Measurements from ENCODE around the gene AMH.
A peak's percentile ranks its signal among the peaks of the same experiment; 100 is the strongest.
"Not testable (repeated sequence)": the region's sequence is repeated elsewhere in the genome, so short reads cannot be mapped to it uniquely, and the experiment has no call there.

Gene AMH

DNA sequence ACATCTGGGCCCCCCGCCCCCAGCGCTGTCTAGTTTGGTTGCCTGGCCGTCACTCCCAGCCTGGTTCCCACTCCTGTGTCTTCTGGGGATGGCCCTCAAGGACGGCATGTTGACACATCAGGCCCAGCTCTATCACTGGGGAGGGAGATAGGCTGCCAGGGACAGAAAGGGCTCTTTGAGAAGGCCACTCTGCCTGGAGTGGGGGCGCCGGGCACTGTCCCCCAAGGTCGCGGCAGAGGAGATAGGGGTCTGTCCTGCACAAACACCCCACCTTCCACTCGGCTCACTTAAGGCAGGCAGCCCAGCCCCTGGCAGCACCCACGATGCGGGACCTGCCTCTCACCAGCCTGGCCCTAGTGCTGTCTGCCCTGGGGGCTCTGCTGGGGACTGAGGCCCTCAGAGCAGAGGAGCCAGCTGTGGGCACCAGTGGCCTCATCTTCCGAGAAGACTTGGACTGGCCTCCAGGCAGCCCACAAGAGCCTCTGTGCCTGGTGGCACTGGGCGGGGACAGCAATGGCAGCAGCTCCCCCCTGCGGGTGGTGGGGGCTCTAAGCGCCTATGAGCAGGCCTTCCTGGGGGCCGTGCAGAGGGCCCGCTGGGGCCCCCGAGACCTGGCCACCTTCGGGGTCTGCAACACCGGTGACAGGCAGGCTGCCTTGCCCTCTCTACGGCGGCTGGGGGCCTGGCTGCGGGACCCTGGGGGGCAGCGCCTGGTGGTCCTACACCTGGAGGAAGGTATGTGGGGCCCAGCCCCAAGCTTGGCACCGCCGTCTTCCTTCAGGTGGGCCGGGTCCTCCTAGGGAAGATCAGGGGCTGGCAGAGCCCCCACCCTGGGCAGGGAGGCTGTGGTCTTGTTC lies at the start of gene AMH:
Gene AMH, plus strand, starts transcription at position 314 of the 857 bp plus-strand sequence. Its CDS starts 10 bp downstream, at position 324.
- intact Hi-C loops (cut with micrococcal nuclease): no loop called here
- H3K4me3 Mint-ChIP-seq: no peak within 1 kb of the TSS
- peaks cover 58% of the 10 kb centered on the region for H3K27me3 Mint-ChIP-seq
- no peaks in the 10 kb centered on the region for H3K9me3 Mint-ChIP-seq
- H3K4me1 Mint-ChIP-seq (ENCODE audit: low read depth): peaks cover 37% of the 10 kb centered on the region
- H3K36me3 Mint-ChIP-seq (ENCODE audit: low read depth): peaks cover 50% of the 10 kb centered on the region
- H3K27ac Mint-ChIP-seq: no peak within 1 kb of the TSS

- intact Hi-C loops (cut with micrococcal nuclease): no loop called here
- Mint-ChIP-seq H3K27ac (peak overlapping the region; percentile 29), H3K4me3 (no peak overlapping the region), H3K36me3 (ENCODE audit: low read depth) (peaks cover 100% of the 10 kb centered on the region), H3K9me3 (no peaks in the 10 kb centered on the region), H3K4me1 (ENCODE audit: low read depth) (no peaks in the 10 kb centered on the region), H3K27me3 (no peaks in the 10 kb centered on the region)
Measured at GRCh38 chr19:2199861-2200623, 49.1 kb upstream of the AMH start.

DNA sequence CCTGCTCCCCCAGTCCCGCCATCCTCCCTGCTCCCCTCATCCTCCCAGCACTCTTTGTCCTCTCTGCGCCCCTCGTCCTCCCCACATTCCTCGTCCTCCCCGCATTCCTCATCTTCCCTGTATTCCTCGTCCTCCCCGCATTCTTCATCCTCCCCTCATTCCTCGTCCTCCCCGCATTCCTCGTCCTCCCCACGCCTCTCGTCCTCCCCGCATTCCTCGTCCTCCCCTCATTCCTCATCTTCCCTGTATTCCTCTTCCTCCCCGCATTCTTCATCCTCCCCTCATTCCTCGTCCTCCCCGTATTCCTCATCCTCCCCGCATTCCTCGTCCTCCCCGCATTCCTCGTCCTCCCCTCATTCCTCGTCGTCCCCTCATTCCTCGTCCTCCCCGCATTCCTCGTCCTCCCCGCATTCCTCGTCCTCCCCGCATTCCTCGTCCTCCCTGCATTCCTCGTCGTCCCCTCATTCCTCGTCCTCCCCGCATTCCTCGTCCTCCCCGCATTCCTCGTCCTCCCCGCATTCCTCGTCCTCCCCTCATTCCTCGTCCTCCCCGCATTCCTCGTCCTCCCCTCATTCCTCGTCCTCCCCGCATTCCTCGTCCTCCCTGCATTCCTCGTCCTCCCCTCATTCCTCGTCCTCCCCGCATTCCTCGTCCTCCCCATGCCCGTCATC lies 48.4 kb upstream of the AMH start:
- H3K4me3 Mint-ChIP-seq; intact Hi-C loops (cut with micrococcal nuclease); H3K27me3 Mint-ChIP-seq; H3K4me1 Mint-ChIP-seq (ENCODE audit: low read depth); H3K9me3 Mint-ChIP-seq: not testable (repeated sequence)
- H3K27ac Mint-ChIP-seq: peak overlapping the region; percentile 29
- peaks cover 100% of the 10 kb centered on the region for H3K36me3 Mint-ChIP-seq (ENCODE audit: low read depth)

DNA sequence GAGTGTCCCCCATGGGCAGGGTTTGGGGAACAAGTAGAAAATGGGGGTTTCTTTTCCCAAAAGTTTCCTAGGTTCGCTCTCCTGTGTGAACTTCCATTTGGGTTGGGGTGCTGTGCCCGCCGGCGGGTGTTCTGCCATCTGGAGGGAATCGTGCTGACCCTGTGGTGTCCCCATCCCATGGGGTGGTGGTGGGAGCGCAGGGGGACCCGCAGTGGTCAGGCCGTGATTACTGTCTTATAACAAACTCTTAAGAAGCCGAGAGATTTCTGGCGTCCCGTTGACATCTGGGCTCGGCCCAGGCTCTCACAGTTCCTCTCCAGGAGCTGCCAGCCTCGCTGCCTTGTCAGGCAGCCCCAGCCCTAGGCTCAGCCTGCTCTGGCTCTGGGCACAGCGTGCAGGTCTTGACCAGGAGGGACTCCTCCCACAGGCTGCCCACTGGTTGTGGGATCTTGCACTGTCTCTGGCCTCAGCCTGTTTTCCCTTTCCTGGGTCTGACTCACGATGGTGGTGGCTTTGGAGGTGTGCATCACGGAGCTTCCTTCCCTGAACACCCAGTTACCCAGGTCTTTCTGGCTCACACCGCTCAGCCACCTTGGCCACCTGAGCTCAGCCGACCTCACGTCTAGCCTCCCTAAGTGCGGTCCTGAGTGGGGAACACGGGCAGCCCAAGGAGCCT lies 47.5 kb upstream of the AMH start:
- Mint-ChIP-seq H3K27ac (no peak overlapping the region), H3K9me3 (no peaks in the 10 kb centered on the region)
- intact Hi-C loops (cut with micrococcal nuclease): no loop called here

GRCh38 chr19:2202366-2202765 lies 46.8 kb upstream of the AMH start:
- H3K4me1 Mint-ChIP-seq (ENCODE audit: low read depth): no peaks in the 10 kb centered on the region
- H3K9me3 Mint-ChIP-seq: no peaks in the 10 kb centered on the region
- H3K27me3 Mint-ChIP-seq: no peaks in the 10 kb centered on the region
- H3K36me3 Mint-ChIP-seq (ENCODE audit: low read depth): peaks cover 100% of the 10 kb centered on the region
- no peak overlapping the region for H3K4me3 Mint-ChIP-seq
- intact Hi-C loops (cut with micrococcal nuclease): no loop called here
- H3K27ac Mint-ChIP-seq: no peak overlapping the region

More for the DNA sequence above, 47.5 kb upstream of the AMH start:
- H3K4me3 Mint-ChIP-seq: no peak overlapping the region
- no peaks in the 10 kb centered on the region for H3K4me1 Mint-ChIP-seq (ENCODE audit: low read depth)
- peaks cover 100% of the 10 kb centered on the region for H3K36me3 Mint-ChIP-seq (ENCODE audit: low read depth)
- no peaks in the 10 kb centered on the region for H3K27me3 Mint-ChIP-seq

DNA sequence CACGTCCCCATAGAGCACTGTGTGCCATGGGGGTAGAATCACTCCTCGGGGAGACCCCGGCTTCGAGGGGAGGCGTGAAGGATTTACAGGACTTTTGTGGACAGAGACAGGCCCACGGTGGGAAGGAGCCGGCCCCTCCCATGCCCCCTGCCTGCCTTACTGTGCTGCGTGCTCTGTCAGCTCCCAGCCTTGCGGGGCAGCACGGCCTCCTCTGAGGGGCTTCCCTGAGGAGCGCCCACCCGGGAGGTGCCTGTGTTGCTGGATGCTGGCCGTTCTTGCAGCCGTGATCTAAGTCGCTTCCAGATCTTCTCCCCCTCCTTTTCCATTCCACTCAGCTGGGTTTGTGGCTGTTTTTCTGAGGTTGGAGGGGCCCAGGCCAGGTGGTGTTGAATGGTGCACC lies 42.1 kb upstream of the AMH start:
- H3K36me3 Mint-ChIP-seq (ENCODE audit: low read depth): peaks cover 100% of the 10 kb centered on the region
- H3K27ac Mint-ChIP-seq: peak overlapping the region; percentile 35
- H3K4me3 Mint-ChIP-seq: no peak overlapping the region

DNA sequence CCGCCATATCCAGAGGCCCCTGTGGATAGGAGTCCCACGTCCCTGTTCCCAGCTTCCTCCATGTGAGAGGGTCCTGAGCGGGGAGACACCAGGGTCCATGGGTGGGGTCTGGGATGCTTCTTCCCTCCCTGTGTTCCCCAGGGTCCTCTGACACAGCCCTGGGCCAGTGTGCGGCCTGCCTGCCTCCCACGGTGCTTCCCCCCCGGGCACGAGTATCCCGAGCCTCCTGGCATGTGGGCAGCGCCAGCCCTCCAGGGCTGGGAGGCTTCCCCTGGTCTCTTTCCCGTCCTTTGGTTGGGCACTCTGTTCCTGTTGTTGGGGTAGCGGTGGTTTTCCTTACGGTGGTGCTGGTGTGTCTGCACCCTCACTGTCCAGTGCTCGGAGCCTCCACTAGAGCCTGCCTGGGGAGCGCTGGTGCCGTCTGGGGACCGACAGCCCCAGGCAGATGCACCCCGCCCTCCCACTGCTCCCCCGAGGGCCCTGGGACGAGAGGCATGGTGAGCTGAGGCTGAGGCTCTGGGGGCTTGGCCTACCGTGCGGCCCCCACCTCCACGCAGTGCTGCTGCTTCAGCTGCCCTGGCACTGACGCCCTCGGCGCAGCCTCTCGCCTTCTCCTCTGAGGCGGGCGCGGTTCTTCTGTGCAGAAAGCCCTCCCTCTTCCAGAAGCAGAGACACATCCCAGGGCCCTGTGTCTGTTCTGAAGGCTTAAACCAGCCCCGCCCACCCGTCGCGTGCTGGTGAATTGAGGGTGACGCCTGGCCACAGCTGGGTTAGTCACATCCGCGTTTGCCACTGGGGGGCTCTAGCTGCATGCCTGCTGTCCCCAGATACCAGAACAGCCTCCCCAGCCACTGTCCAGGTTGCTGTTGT lies 40.9 kb upstream of the AMH start:
- Mint-ChIP-seq H3K9me3 (no peaks in the 10 kb centered on the region), H3K4me3 (no peak overlapping the region), H3K36me3 (ENCODE audit: low read depth) (peaks cover 100% of the 10 kb centered on the region), H3K4me1 (ENCODE audit: low read depth) (peaks cover 11% of the 10 kb centered on the region), H3K27me3 (no peaks in the 10 kb centered on the region), H3K27ac (peak overlapping the region; percentile 35)
- intact Hi-C loops (cut with micrococcal nuclease): no loop called here

More for the DNA sequence above, 42.1 kb upstream of the AMH start:
- intact Hi-C loops (cut with micrococcal nuclease): no loop called here
- no peaks in the 10 kb centered on the region for H3K9me3 Mint-ChIP-seq
- peaks cover 11% of the 10 kb centered on the region for H3K4me1 Mint-ChIP-seq (ENCODE audit: low read depth)
- no peaks in the 10 kb centered on the region for H3K27me3 Mint-ChIP-seq

GRCh38 chr19:2208975-2209374 lies 40.1 kb upstream of the AMH start:
- no peak overlapping the region for H3K27ac Mint-ChIP-seq
- H3K4me3 Mint-ChIP-seq: no peak overlapping the region
- no peaks in the 10 kb centered on the region for H3K27me3 Mint-ChIP-seq
- H3K9me3 Mint-ChIP-seq: no peaks in the 10 kb centered on the region
- intact Hi-C loops (cut with micrococcal nuclease): no loop called here
- peaks cover 11% of the 10 kb centered on the region for H3K4me1 Mint-ChIP-seq (ENCODE audit: low read depth)
- peaks cover 100% of the 10 kb centered on the region for H3K36me3 Mint-ChIP-seq (ENCODE audit: low read depth)

GRCh38 chr19:2209408-2209807 lies 39.7 kb upstream of the AMH start:
- no peak overlapping the region for H3K4me3 Mint-ChIP-seq
- intact Hi-C loops (cut with micrococcal nuclease): no loop called here
- H3K4me1 Mint-ChIP-seq (ENCODE audit: low read depth): peaks cover 11% of the 10 kb centered on the region
- no peaks in the 10 kb centered on the region for H3K9me3 Mint-ChIP-seq
- H3K27me3 Mint-ChIP-seq: no peaks in the 10 kb centered on the region
- peaks cover 100% of the 10 kb centered on the region for H3K36me3 Mint-ChIP-seq (ENCODE audit: low read depth)
- H3K27ac Mint-ChIP-seq: no peak overlapping the region

GRCh38 chr19:2210206-2210605 lies 38.9 kb upstream of the AMH start:
- H3K27ac Mint-ChIP-seq: peak overlapping the region; percentile 42
- intact Hi-C loops (cut with micrococcal nuclease): no loop called here
- no peak overlapping the region for H3K4me3 Mint-ChIP-seq
- H3K27me3 Mint-ChIP-seq: no peaks in the 10 kb centered on the region
- no peaks in the 10 kb centered on the region for H3K9me3 Mint-ChIP-seq
- H3K4me1 Mint-ChIP-seq (ENCODE audit: low read depth): peaks cover 11% of the 10 kb centered on the region
- peaks cover 100% of the 10 kb centered on the region for H3K36me3 Mint-ChIP-seq (ENCODE audit: low read depth)

DNA sequence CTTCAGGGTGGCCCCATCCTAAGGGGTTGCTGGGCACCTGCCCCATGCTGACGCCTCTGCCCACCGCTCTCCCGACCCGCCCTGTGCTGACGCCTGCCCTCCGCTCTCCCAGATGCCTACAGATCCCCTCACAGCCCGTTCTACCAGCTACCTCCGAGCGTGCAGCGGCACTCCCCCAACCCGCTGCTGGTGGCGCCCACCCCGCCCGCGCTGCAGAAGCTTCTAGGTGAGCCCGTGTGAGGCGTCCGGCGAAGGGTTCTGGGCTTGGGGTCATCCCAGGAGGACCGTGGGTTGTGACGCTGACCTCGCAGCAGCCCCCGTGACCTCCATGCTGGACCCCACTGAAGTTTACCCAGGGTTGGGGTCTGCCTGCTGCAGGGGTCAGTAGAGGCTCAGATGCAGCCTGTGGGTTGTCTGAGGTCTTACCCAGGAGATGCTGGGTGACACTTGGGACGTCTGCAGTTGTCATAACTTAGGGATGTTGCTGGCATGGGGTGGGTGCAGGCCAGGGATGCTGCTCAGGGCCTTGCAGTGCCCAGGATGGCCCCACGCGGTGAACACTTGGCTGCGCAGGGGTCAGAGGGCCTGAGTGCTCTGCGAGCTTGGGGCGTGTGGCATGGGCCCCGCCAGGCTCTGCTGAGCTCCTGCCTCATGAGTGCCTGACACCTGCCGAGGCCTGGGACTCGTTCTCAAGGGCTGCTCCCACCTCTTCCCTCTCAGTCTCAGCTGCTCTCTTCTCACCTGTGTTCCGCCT lies 38.0 kb upstream of the AMH start:
- intact Hi-C loops (cut with micrococcal nuclease): no loop called here

DNA sequence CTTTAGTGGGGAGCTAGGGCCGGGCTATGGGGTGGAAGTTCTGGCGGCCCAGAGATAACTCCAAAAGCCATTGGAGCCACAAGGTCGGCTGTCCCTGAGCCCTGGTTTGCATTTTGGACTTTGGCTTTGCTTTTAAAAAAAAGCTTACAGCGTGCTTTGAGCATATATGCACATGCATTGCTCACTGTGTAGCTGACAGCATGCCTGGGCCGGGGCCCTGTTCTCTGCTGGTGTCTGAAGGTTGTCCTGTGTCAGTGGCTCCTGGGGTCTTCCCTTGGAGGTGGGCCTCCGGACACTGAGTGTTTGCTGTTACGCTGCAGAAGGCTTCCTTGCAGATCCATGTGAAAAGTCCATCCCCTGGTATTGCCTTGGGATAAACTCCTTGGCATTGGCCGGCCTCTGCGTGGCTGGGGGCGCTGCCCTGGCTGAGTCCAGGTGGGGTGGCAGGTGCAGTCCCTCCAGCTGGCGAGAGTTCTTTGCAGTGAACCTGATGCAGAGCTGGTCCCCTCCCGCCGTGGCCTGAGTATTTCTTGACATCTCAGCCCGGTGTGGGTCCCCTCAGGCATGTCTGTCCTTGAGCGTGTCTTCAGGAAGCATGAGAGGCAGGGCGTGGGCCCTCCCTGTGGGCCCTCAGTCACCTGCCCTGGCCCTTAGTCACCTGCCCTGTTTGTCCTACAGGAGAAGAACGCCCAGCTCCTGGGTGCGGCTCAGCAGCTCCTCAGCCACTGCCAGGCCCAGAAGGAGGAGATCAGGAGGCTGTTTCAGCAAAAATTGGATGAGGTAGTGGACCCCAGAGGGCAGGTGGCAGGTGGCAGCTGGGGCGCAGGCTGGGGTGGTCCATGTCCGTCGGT lies 36.0 kb upstream of the AMH start:
- intact Hi-C loops (cut with micrococcal nuclease): no loop called here
- H3K27me3 Mint-ChIP-seq: no peaks in the 10 kb centered on the region
- H3K4me1 Mint-ChIP-seq (ENCODE audit: low read depth): peaks cover 6% of the 10 kb centered on the region
- H3K27ac Mint-ChIP-seq: no peak overlapping the region
- no peak overlapping the region for H3K4me3 Mint-ChIP-seq
- H3K36me3 Mint-ChIP-seq (ENCODE audit: low read depth): peaks cover 100% of the 10 kb centered on the region
- no peaks in the 10 kb centered on the region for H3K9me3 Mint-ChIP-seq

More for the DNA sequence above, 38.0 kb upstream of the AMH start:
- H3K4me1 Mint-ChIP-seq (ENCODE audit: low read depth): peaks cover 11% of the 10 kb centered on the region
- no peaks in the 10 kb centered on the region for H3K27me3 Mint-ChIP-seq
- no peak overlapping the region for H3K4me3 Mint-ChIP-seq
- H3K27ac Mint-ChIP-seq: peak overlapping the region; percentile 31
- H3K9me3 Mint-ChIP-seq: no peaks in the 10 kb centered on the region
- peaks cover 100% of the 10 kb centered on the region for H3K36me3 Mint-ChIP-seq (ENCODE audit: low read depth)
